ENCODE results near the gene TBC1D10B.
A peak's percentile ranks its signal among the peaks of the same experiment; 100 is the strongest.
"Not testable (repeated sequence)": the region's sequence is repeated elsewhere in the genome, so short reads cannot be mapped to it uniquely, and the experiment has no call there.

TBC1D10B gene

GRCh38 chr16:30397056-30397455 lies 26.8 kb upstream of the TBC1D10B start:
- no peak for DNase-seq

GRCh38 chr16:30396627-30397026 lies 26.3 kb upstream of the TBC1D10B start:
- not testable (repeated sequence) for DNase-seq

- DNase-seq = no peak
Measured at GRCh38 chr16:30395992-30396585, 25.8 kb upstream of the TBC1D10B start.

GRCh38 chr16:30395155-30395991 lies 25.1 kb upstream of the TBC1D10B start, which contains the start of gene ZNF48:
TSS of gene ZNF48 (plus strand) at chr16:30395420. CDS start at chr16:30395795, 375 bp downstream.
- peak; percentile 82 for DNase-seq

GRCh38 chr16:30394592-30395154 lies 24.4 kb upstream of the TBC1D10B start:
- DNase-seq = peak; percentile 61

- no peak for DNase-seq
Measured at GRCh38 chr16:30383521-30383920, 13.2 kb upstream of the TBC1D10B start.

GRCh38 chr16:30382111-30382881 lies 12.0 kb upstream of the TBC1D10B start, which contains the start of gene SEPTIN1:
TSS of gene SEPTIN1 (minus strand) at chr16:30382561. CDS start at chr16:30382542, 19 bp downstream.
- DNase-seq = no peak

GRCh38 chr16:30381291-30382041 lies 11.2 kb upstream of the TBC1D10B start:
- DNase-seq = no peak

- DNase-seq = no peak
Measured at GRCh38 chr16:30380803-30381208, 10.5 kb upstream of the TBC1D10B start.

GRCh38 chr16:30380072-30380802 lies 9.9 kb upstream of the TBC1D10B start:
- no peak for DNase-seq

GRCh38 chr16:30379158-30379783 lies 9.0 kb upstream of the TBC1D10B start:
- DNase-seq = no peak

- peak; percentile 98 for DNase-seq
Measured at GRCh38 chr16:30378236-30379157, 8.2 kb upstream of the TBC1D10B start.

- peak; percentile 85 for DNase-seq
Measured at GRCh38 chr16:30377812-30378235, 7.5 kb upstream of the TBC1D10B start.

- DNase-seq = no peak
Measured at GRCh38 chr16:30377050-30377811, 6.9 kb upstream of the TBC1D10B start.

- no peak for DNase-seq
Measured at GRCh38 chr16:30376461-30376902, 6.2 kb upstream of the TBC1D10B start.

GRCh38 chr16:30375864-30376263 lies 5.6 kb upstream of the TBC1D10B start:
- no peak for DNase-seq

- DNase-seq = no peak
Measured at GRCh38 chr16:30374538-30374937, 4.2 kb upstream of the TBC1D10B start, which contains the start of gene MYL11. TSS of gene MYL11 (plus strand) at chr16:30374802. CDS start at chr16:30374858, 56 bp downstream.

- DNase-seq = no peak
Measured at GRCh38 chr16:30372725-30373124, 2.4 kb upstream of the TBC1D10B start.
